Tibial artery (tissue), 4 donors: ENCODE results near the gene PM20D1.
A peak's percentile ranks its signal among the peaks of the same experiment; 100 is the strongest.

Source experiments
- DNase-seq, 2 donors: peaks; one replicate each; pipeline ENCODE4 v3.0.0-alpha.2; 2019
- H3K27ac ChIP-seq, 2 donors: fragments of 200-600 bp; sonication (generic) in 1 of 2; 1 replicate in 1 of 2; 2 replicates in 1 of 2; pipeline ENCODE4 v1.5.1; 2018 to 2019; ENCODE audit warnings: mild to moderate bottlenecking in 1 of 2
- H3K27me3 ChIP-seq, 2 donors: fragments of 200-600 bp; sonication (generic) in 1 of 2; one replicate each; pipeline versions ENCODE4 v1.5.1 to v1.6.0; 2016 to 2019
- H3K36me3 ChIP-seq, 3 donors: fragments of 200-600 bp; sonication (generic) in 2 of 3; one replicate each; pipeline ENCODE4 v1.5.1; 2016 to 2019; ENCODE audit warnings: mild to moderate bottlenecking in 2 of 3
- H3K4me1 ChIP-seq, 4 donors: fragments of 200-600 bp; sonication (generic) in 2 of 4; 1 replicate in 3 of 4; 2 replicates in 1 of 4; pipeline ENCODE4 v1.5.1; 2016 to 2019
- H3K4me3 ChIP-seq, 2 donors: fragments of 200-600 bp; sonication (generic) in 1 of 2; 1 replicate in 1 of 2; 2 replicates in 1 of 2; pipeline ENCODE4 v1.5.1; 2018 to 2019; ENCODE audit warnings: mild to moderate bottlenecking in 2 of 2
- H3K9me3 ChIP-seq, 3 donors: fragments of 200-600 bp; sonication (generic) in 1 of 3; one replicate each; pipeline ENCODE4 v1.5.1; 2016 to 2019
- CTCF ChIP-seq, 2 experiments: fragments of 200-600 bp in 1 of 2; fragments of 450-650 bp in 1 of 2; IDR thresholded peaks; one replicate each; pipeline ENCODE4 v1.5.1; 2017 to 2019; ENCODE audit warnings: antibody characterized with exemption in 2 of 2, mild to moderate bottlenecking in 1 of 2, moderate library complexity in 1 of 2
- intact Hi-C: fragments of 100-400 bp; cut with DNase I; formaldehyde crosslinking; loops from one replicate; pipeline ENCODE4 v1.15.0; 2023; ENCODE audit warnings: low total_unique reads

PM20D1 gene

DNA sequence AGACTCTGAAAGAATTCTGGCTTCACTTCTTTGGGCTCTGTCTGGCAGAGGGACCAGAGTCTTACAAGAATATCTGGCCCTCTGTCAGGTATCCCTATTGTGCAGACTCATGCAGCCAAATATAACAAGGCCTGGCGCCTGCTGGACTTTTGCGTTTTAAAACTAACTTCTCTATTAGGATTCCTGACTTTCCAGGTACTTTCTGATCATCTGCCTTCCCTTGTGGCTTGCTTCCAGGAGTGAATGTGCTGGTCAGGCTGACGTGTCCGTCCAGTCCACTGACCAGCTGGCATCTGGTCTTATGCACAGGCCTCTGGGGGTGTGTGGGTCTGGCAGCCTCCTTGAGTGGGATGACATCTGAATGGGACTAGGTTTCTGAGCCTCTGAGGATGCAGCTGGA, 66.0 kb downstream of the PM20D1 start:
- DNase-seq, result peak; percentile 75 to 83
- intact Hi-C loops, result no loop called here
- TF ChIP-seq CTCF (IDR thresholded peaks at IDR 0.05), result no peak
- no peaks in the 10 kb centered on the region for H3K9me3 ChIP-seq
- H3K27me3 ChIP-seq, result no peaks in the 10 kb centered on the region
- H3K27ac ChIP-seq, result peak overlapping the region; percentile 53 to 77
- peaks cover 0 to 24% (median 12%) of the 10 kb centered on the region in 4 donors for H3K4me1 ChIP-seq
- H3K4me3 ChIP-seq, result no peak overlapping the region
- H3K36me3 ChIP-seq, result no peaks in the 10 kb centered on the region

- intact Hi-C loops, result no loop called here
- H3K27ac ChIP-seq, result peak overlapping the region; percentile 53 to 77
- H3K27me3 ChIP-seq, result no peaks in the 10 kb centered on the region
- no peak for DNase-seq
- H3K4me1 ChIP-seq, result peaks cover 0 to 24% (median 12%) of the 10 kb centered on the region in 4 donors
- no peaks in the 10 kb centered on the region for H3K9me3 ChIP-seq
- no peaks in the 10 kb centered on the region for H3K36me3 ChIP-seq
- TF ChIP-seq CTCF (IDR thresholded peaks at IDR 0.05), result no peak
- H3K4me3 ChIP-seq, result no peak overlapping the region
These were observed 66.5 kb downstream of the PM20D1 start for GRCh38 chr1:205783433-205783795.

DNA sequence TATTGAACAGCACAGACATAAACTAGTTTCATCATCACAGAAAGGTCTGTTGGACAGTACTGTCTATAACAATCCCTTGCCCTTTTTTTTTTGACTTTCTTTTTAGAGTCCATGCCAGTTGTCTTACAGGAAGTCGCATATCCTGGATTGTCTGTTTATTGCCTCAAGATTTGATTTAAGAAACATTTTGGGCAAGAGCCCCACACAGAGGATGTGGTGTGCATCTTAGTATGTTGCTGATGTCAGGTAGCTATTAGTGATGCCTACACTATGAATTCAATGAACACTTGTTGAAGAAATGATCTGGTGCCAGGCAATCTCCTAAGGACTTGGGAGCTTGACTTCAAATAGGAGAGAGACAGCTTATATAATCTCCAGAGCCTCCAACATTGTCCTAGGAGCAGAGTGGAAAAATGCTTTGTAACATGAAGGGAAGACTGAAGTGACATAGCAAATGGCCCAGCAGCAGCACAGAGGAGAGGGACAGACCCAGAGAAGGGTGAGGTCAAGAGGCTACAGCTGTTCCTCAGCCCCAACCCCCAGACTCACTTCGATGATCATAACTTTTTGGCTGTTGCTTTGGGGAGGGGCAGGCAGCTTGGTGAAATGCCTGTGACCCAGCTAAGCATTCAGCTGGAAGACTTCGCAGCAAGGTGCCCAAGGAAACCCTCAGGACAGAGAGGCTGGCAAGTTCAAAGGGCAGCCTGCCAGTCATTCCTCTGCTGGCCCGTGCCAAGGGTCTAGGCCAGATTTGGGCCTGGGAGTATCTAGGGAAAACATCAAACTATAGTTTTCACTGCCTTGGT, 67.1 kb downstream of the PM20D1 start:
- intact Hi-C loops, result no loop called here
- H3K36me3 ChIP-seq, result no peaks in the 10 kb centered on the region
- no peak for DNase-seq
- no peak for TF ChIP-seq CTCF (IDR thresholded peaks at IDR 0.05)
- no peak overlapping the region for H3K4me3 ChIP-seq
- H3K4me1 ChIP-seq, result peaks cover 0 to 24% (median 12%) of the 10 kb centered on the region in 4 donors
- no peaks in the 10 kb centered on the region for H3K9me3 ChIP-seq
- H3K27me3 ChIP-seq, result no peaks in the 10 kb centered on the region
- peak overlapping the region; percentile 53 to 77 for H3K27ac ChIP-seq

DNA sequence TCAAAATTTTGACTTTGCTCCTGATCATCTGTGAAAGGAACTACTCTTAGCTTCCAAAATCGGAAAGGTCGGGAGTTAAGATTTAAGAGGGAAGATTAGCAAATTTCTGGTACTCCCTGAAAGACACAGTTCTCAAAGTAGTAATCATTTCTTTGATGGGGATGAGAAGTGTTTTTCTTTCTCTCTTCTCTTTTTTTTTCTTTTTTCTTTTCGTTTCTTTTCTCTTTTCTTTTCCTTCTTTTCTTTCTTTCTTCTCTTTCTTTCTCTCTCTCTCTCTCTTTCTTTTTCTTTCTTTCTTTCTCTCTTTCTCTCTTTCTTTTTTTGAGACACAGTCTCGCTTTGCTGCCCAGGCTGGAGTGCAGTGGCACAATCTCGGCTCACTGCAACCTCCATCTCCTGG, 69.6 kb downstream of the PM20D1 start:
- H3K4me3 ChIP-seq, result no peak overlapping the region
- TF ChIP-seq CTCF (IDR thresholded peaks at IDR 0.05), result no peak
- intact Hi-C loops, result no loop called here
- H3K36me3 ChIP-seq, result no peaks in the 10 kb centered on the region
- H3K27ac ChIP-seq, result no peak overlapping the region
- H3K27me3 ChIP-seq, result no peaks in the 10 kb centered on the region
- DNase-seq, result no peak
- H3K4me1 ChIP-seq, result peaks cover 0 to 35% (median 15%) of the 10 kb centered on the region in 4 donors
- H3K9me3 ChIP-seq, result no peaks in the 10 kb centered on the region
